ENCODE results near the gene ESR2.

- TF ChIP-seq CTCF (IDR thresholded peaks at IDR 0.05) (no peak), POLR2A (IDR thresholded peaks at IDR 0.05) (no peak)
Observed at GRCh38 chr14:64292197-64292596, 2.0 kb downstream of the ESR2 start.

All from breast epithelium (tissue), 3 donors.